ENCODE measurements around the gene AP1M1.

- no peak for TF ChIP-seq ZNF175 (tag by site-specific recombination; IDR thresholded peaks at IDR 0.05)
- no peak for TF ChIP-seq CTCF (tag by site-specific recombination; IDR thresholded peaks at IDR 0.05)
- TF ChIP-seq MEIS1 (CRISPR knock-in tag; IDR thresholded peaks at IDR 0.05; ENCODE audit: borderline replicate concordance): no peak
- TF ChIP-seq REST (tag by site-specific recombination; IDR thresholded peaks at IDR 0.05): no peak
- no peak for TF ChIP-seq ZNF394 (tag by site-specific recombination; IDR thresholded peaks at IDR 0.05; ENCODE audit: borderline replicate concordance)
- no peak for TF ChIP-seq ZNF548 (tag by site-specific recombination; IDR thresholded peaks at IDR 0.05)
These were observed 65.5 kb downstream of the AP1M1 start for GRCh38 chr19:16263141-16263761.

All from HEK293 (cell line).